Measurements from ENCODE around the gene IL1RAPL2. TPM values are rescaled to one million over a fixed set of nuclear protein-coding genes. Genes with fewer than 3 reads are reported as not detected.

IL1RAPL2 gene
- total and polyA plus RNA-seq, 2 donors (not counting 1 experiment from before 2014, with no cell fraction given), result not detected

GRCh38 chrX:105424729-105425128, 858.7 kb downstream of the IL1RAPL2 start:
- no CpG with 5 or more reads among the region's 1 CpG for WGBS (ENCODE audit: insufficient coverage)
- Histone ChIP-seq H3K4me3 (ENCODE audit: control extremely low read depth in 1 of 5, extremely low read depth in 1 of 5, insufficient read depth in 1 of 5, low read depth in 2 of 5, low read length in 4 of 5) (no peak overlapping the region), H3K4me2 (replicated peaks; ENCODE audit: low read depth, low read length, poor library complexity, severe bottlenecking) (no peak overlapping the region), H3K9ac (ENCODE audit: low read length) (no peak overlapping the region), H3K36me3 (replicated peaks in 1 of 2; ENCODE audit: control extremely low read depth in 1 of 2, control insufficient read depth in 1 of 2, extremely low read depth in 1 of 2, insufficient read depth in 2 of 2, low read length in 1 of 2) (no peaks in the 10 kb centered on the region), H3K27ac (ENCODE audit: low read length in 2 of 2) (no peak overlapping the region), H4K20me1 (ENCODE audit: control insufficient read depth, insufficient read depth, low read length, poor library complexity, severe bottlenecking) (no peaks in the 10 kb centered on the region), H3K9me3 (ENCODE audit: control extremely low read depth in 1 of 3, control insufficient read depth in 2 of 3, insufficient read depth in 1 of 3, low read length in 2 of 3) (no peaks in the 10 kb centered on the region), H3K27me3 (replicated peaks in 1 of 4; ENCODE audit: control extremely low read depth in 1 of 4, control insufficient read depth in 3 of 4, insufficient read depth in 4 of 4, low read length in 3 of 4) (no peaks in the 10 kb centered on the region), H3K79me2 (ENCODE audit: control insufficient read depth, insufficient read depth, low read length) (no peaks in the 10 kb centered on the region), H2AFZ (ENCODE audit: insufficient read depth, low read depth, low read length, poor library complexity, severe bottlenecking) (no peak overlapping the region), H3K4me1 (ENCODE audit: control insufficient read depth in 2 of 2, insufficient read depth in 2 of 2, low read length in 2 of 2) (no peaks in the 10 kb centered on the region)
- ATAC-seq (ENCODE audit: low read depth) (no peak), DNase-seq (no peak)
- no peak overlapping the region for H3K4me3 Mint-ChIP-seq
- CTCF ChIA-PET, result no interaction called here
- H3K27me3 Mint-ChIP-seq, result no peaks in the 10 kb centered on the region
- H3K9me3 Mint-ChIP-seq (ENCODE audit: insufficient read depth), result no peaks in the 10 kb centered on the region
- intact Hi-C loops (cut with micrococcal nuclease), result no loop called here
- no peak overlapping the region for H3K27ac Mint-ChIP-seq
- TF ChIP-seq EZH2 (IDR thresholded peaks at IDR 0.05; ENCODE audit: borderline replicate concordance, insufficient read depth, low read depth, low read length, poor library complexity, severe bottlenecking) (no peak), CTCF (IDR thresholded peaks at IDR 0.05) (no peak)
- POLR2A ChIA-PET, result no interaction called here
- no peaks in the 10 kb centered on the region for H3K4me1 Mint-ChIP-seq

GRCh38 chrX:105451401-105451800, 885.4 kb downstream of the IL1RAPL2 start:
- intact Hi-C loops (cut with micrococcal nuclease), result no loop called here
- TF ChIP-seq CTCF (IDR thresholded peaks at IDR 0.05) (no peak), EZH2 (IDR thresholded peaks at IDR 0.05; ENCODE audit: borderline replicate concordance, insufficient read depth, low read depth, low read length, poor library complexity, severe bottlenecking) (no peak)
- no peaks in the 10 kb centered on the region for H3K4me1 ChIP-seq (ENCODE audit: control insufficient read depth in 2 of 2, insufficient read depth in 2 of 2, low read length in 2 of 2)
- no peaks in the 10 kb centered on the region for H3K27me3 ChIP-seq (replicated peaks in 1 of 4; ENCODE audit: control extremely low read depth in 1 of 4, control insufficient read depth in 3 of 4, insufficient read depth in 4 of 4, low read length in 3 of 4)
- Mint-ChIP-seq H3K9me3 (ENCODE audit: insufficient read depth) (no peaks in the 10 kb centered on the region), H3K27ac (no peak overlapping the region), H3K4me1 (no peaks in the 10 kb centered on the region), H3K4me3 (no peak overlapping the region), H3K27me3 (no peaks in the 10 kb centered on the region)
- H3K9me3 ChIP-seq (ENCODE audit: control extremely low read depth in 1 of 3, control insufficient read depth in 2 of 3, insufficient read depth in 1 of 3, low read length in 2 of 3), result no peaks in the 10 kb centered on the region
- ATAC-seq (ENCODE audit: low read depth), result no peak
- no peak overlapping the region for H3K4me2 ChIP-seq (replicated peaks; ENCODE audit: low read depth, low read length, poor library complexity, severe bottlenecking)
- H3K79me2 ChIP-seq (ENCODE audit: control insufficient read depth, insufficient read depth, low read length), result no peaks in the 10 kb centered on the region
- no peak overlapping the region for H2AFZ ChIP-seq (ENCODE audit: insufficient read depth, low read depth, low read length, poor library complexity, severe bottlenecking)
- H3K9ac ChIP-seq (ENCODE audit: low read length), result no peak overlapping the region
- no peak overlapping the region for H3K27ac ChIP-seq (ENCODE audit: low read length in 2 of 2)
- ChIA-PET CTCF (no interaction called here), POLR2A (no interaction called here)
- no peak overlapping the region for H3K4me3 ChIP-seq (ENCODE audit: control extremely low read depth in 1 of 5, extremely low read depth in 1 of 5, insufficient read depth in 1 of 5, low read depth in 2 of 5, low read length in 4 of 5)
- H4K20me1 ChIP-seq (ENCODE audit: control insufficient read depth, insufficient read depth, low read length, poor library complexity, severe bottlenecking), result no peaks in the 10 kb centered on the region
- no peak for DNase-seq
- no peaks in the 10 kb centered on the region for H3K36me3 ChIP-seq (replicated peaks in 1 of 2; ENCODE audit: control extremely low read depth in 1 of 2, control insufficient read depth in 1 of 2, extremely low read depth in 1 of 2, insufficient read depth in 2 of 2, low read length in 1 of 2)

Data from B cell (primary cell).